Measurements from ENCODE around the gene NEIL1. TPM values are rescaled to one million over a fixed set of nuclear protein-coding genes. Genes with fewer than 3 reads are reported as not detected.

Gene NEIL1
- total and polyA plus RNA-seq, 10 of the 15 experiments (the other 5 are each of a cell fraction or from before 2014, with no cell fraction given): 0.10 to 2.3 (median 0.66) TPM

DNA sequence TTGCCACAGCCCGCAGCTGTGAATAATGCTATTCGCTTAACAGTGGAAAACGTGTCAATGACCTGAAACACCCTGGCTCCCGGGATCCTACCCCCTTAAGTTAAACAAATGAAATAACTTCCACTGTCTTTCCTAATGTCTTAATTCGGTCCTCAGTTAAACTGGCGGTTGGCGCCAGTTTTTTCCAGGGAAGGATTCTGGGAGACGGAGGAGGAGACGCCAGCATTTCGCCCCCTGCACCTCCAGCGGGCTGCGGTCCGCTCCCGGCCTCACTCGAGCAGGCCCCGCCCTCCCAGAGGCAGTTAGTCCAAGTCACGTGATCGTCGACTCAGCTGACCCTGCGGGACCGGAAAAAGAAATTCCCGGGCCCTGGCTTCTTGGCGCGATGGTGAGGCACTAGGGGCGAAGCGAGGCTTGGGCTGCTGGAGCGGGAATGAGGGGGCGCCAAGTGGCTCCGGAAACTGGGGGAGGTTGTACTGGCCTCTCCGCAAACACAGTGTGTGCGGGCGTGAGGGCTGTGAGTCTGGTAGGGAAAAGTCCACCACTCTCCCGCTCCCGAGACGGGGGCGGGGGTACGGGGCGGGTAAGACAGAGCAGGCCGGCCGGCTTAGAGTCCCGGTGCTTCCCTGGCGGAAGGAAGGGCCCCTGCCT, 11.0 kb upstream of the NEIL1 start, which contains the start of gene COMMD4 (continued):
- peak; percentile 58; the same call in 1 of the 2 replicates for TF ChIP-seq CREB1 (IDR thresholded peaks at IDR 0.05; ENCODE audit: low read depth)
- peak; percentile 77 for TF ChIP-seq EED (IDR thresholded peaks at IDR 0.05; ENCODE audit: low read depth)
- no peak for TF ChIP-seq STAT1 (conservative IDR thresholded peaks at IDR 0.05)
- TF ChIP-seq, protein P1, sequence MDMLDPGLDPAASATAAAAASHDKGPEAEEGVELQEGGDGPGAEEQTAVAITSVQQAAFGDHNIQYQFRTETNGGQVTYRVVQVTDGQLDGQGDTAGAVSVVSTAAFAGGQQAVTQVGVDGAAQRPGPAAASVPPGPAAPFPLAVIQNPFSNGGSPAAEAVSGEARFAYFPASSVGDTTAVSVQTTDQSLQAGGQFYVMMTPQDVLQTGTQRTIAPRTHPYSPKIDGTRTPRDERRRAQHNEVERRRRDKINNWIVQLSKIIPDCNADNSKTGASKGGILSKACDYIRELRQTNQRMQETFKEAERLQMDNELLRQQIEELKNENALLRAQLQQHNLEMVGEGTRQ (IDR thresholded peaks at IDR 0.05; ENCODE audit: borderline replicate concordance, low read depth, low read length): peak; percentile 89
- no peak for TF ChIP-seq RELA (IDR thresholded peaks at IDR 0.05; ENCODE audit: borderline replicate concordance, partially characterized antibody)
- TF ChIP-seq SPI1 (IDR thresholded peaks at IDR 0.05; ENCODE audit: borderline replicate concordance, insufficient read depth, low read depth, low read length): no peak
- no peak for TF ChIP-seq SMAD1 (IDR thresholded peaks at IDR 0.05; ENCODE audit: low read depth, partially characterized antibody)
- TF ChIP-seq, protein P2, sequence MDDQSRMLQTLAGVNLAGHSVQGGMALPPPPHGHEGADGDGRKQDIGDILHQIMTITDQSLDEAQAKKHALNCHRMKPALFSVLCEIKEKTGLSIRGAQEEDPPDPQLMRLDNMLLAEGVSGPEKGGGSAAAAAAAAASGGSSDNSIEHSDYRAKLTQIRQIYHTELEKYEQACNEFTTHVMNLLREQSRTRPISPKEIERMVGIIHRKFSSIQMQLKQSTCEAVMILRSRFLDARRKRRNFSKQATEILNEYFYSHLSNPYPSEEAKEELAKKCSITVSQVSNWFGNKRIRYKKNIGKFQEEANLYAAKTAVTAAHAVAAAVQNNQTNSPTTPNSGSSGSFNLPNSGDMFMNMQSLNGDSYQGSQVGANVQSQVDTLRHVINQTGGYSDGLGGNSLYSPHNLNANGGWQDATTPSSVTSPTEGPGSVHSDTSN (IDR thresholded peaks at IDR 0.05; ENCODE audit: insufficient replicate concordance, low read depth, low read length): no peak
- TF ChIP-seq, protein P3, sequence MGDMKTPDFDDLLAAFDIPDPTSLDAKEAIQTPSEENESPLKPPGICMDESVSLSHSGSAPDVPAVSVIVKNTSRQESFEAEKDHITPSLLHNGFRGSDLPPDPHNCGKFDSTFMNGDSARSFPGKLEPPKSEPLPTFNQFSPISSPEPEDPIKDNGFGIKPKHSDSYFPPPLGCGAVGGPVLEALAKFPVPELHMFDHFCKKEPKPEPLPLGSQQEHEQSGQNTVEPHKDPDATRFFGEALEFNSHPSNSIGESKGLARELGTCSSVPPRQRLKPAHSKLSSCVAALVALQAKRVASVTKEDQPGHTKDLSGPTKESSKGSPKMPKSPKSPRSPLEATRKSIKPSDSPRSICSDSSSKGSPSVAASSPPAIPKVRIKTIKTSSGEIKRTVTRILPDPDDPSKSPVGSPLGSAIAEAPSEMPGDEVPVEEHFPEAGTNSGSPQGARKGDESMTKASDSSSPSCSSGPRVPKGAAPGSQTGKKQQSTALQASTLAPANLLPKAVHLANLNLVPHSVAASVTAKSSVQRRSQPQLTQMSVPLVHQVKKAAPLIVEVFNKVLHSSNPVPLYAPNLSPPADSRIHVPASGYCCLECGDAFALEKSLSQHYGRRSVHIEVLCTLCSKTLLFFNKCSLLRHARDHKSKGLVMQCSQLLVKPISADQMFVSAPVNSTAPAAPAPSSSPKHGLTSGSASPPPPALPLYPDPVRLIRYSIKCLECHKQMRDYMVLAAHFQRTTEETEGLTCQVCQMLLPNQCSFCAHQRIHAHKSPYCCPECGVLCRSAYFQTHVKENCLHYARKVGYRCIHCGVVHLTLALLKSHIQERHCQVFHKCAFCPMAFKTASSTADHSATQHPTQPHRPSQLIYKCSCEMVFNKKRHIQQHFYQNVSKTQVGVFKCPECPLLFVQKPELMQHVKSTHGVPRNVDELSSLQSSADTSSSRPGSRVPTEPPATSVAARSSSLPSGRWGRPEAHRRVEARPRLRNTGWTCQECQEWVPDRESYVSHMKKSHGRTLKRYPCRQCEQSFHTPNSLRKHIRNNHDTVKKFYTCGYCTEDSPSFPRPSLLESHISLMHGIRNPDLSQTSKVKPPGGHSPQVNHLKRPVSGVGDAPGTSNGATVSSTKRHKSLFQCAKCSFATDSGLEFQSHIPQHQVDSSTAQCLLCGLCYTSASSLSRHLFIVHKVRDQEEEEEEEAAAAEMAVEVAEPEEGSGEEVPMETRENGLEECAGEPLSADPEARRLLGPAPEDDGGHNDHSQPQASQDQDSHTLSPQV (IDR thresholded peaks at IDR 0.05): no peak
- no peak for TF ChIP-seq IRF5 (IDR thresholded peaks at IDR 0.05; ENCODE audit: borderline replicate concordance)
- peak; percentile 99 for TF ChIP-seq RAD51 (IDR thresholded peaks at IDR 0.05)
- TF ChIP-seq SMAD5 (IDR thresholded peaks at IDR 0.05; ENCODE audit: low read depth): no peak
- TF ChIP-seq NKRF (conservative IDR thresholded peaks at IDR 0.05): peak; percentile 95
- TF ChIP-seq SIN3A (IDR thresholded peaks at IDR 0.05; ENCODE audit: low read depth, low read length): peak; percentile 95
- peak; percentile 89 for TF ChIP-seq NFIC (IDR thresholded peaks at IDR 0.05; ENCODE audit: low read depth, low read length)
- TF ChIP-seq WRNIP1 (IDR thresholded peaks at IDR 0.05; ENCODE audit: borderline replicate concordance, low read depth, low read length): no peak
- TF ChIP-seq ZNF217 (IDR thresholded peaks at IDR 0.05): no peak
- peak; percentile 86 for TF ChIP-seq IKZF1 (conservative IDR thresholded peaks at IDR 0.05)
- peak; percentile 69 for TF ChIP-seq RUNX3 (IDR thresholded peaks at IDR 0.05; ENCODE audit: low read length)
- TF ChIP-seq YY1 (IDR thresholded peaks at IDR 0.05; ENCODE audit: low read depth, low read length): peak; percentile 68; the same call in 1 of the 2 replicates
